GM12872 (cell line): ENCODE data around the gene SLAMF6.

Source experiments
- TF ChIP-seq, protein P1 (sequence below): IDR thresholded peaks from 3 replicates; pipeline ENCODE4 v1.5.1; 2011; ENCODE audit warnings: low read depth, mild to moderate bottlenecking, low read length, moderate library complexity; ENCODE audit not compliant: insufficient read depth

The SLAMF6 gene

DNA sequence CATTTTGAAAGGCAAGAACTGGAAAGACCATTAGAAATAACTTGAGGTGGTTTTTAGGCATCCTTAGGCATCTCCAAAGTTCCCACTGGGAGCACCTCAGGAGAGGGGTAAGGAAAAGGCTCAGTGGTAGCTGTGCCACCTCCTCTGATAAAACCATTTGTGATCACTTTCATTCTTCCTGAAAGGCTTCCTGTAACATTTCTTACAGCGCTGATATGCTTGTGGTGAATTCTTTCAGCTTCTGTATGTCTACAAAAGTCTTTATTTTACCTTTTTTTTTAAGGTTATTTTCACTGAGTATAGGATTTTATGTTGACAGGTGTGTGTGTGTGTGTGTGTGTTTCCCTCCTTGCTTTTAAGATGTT, 67.9 kb downstream of the SLAMF6 start:
- TF ChIP-seq, protein P1, sequence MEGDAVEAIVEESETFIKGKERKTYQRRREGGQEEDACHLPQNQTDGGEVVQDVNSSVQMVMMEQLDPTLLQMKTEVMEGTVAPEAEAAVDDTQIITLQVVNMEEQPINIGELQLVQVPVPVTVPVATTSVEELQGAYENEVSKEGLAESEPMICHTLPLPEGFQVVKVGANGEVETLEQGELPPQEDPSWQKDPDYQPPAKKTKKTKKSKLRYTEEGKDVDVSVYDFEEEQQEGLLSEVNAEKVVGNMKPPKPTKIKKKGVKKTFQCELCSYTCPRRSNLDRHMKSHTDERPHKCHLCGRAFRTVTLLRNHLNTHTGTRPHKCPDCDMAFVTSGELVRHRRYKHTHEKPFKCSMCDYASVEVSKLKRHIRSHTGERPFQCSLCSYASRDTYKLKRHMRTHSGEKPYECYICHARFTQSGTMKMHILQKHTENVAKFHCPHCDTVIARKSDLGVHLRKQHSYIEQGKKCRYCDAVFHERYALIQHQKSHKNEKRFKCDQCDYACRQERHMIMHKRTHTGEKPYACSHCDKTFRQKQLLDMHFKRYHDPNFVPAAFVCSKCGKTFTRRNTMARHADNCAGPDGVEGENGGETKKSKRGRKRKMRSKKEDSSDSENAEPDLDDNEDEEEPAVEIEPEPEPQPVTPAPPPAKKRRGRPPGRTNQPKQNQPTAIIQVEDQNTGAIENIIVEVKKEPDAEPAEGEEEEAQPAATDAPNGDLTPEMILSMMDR, result no peak

DNA sequence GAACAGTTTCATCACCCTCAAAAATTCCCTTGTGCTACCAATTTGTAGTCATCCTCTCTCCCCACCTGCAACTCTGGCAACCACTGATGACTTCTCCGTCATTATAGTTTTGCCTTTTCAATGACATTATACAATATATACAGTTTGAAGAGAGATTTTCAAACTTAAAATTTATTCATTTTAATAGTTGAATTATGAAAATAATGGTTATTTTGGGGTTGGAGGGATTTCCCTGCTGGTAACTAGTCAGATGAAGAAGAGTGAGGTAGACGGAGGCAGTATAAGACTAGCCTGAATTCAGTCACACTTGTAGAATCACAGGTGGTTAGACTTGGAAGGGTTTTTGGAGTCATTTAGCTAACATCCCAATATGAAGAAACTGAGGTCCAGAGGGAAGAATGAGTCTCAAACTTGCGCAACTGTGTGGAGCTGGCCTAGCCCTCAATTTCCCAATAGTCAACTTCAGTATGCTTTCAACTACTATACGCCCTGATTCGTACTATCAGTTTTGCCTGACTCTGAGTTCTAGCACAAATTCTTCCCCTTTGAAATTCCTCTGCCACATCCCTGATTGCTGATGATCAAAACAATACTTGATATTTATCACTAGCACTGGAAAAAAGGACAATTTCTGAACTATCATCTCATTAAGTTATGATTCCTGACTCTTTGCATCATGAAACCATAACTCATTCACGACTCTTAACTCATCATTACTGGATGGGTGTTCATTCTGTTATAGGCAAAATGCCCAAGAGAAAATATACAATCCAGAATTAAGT, 68.5 kb downstream of the SLAMF6 start:
- TF ChIP-seq, protein P1, result no peak

DNA sequence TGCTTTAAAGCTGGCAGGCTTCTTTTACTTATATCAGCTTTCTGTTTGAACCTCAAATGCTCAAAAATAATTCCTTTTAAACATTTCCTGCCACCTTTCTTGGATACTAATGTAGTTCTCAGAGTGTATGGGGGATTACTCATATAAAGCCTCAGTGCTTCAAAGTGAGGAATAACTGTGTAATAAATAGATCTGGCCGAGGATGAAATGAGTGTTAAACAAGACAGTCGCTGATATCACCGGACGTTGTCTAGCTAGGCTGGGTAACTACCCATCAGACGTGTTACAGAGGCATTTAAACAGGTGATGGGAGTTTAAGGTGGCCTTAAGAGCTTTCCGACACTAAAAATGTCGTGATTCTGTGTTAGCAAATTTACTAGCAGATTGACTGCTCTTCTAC, 69.6 kb downstream of the SLAMF6 start:
- TF ChIP-seq, protein P1, result no peak

DNA sequence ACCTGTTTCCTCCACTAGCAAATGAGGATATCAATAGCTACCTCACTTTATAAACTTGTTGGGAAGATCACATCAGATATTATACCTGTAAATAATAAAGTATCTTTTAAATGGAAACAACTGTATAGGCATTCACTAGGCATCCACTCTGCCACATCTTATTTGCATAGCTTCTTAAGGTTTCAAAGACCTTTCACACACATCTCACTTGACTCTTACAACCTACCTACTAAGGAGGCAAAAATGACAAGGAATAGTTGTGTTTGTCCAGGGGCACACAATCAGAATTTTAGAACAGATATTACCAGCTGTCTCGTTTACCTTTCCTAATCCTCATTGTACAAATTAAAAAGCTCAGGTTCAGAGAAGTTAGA, 71.2 kb downstream of the SLAMF6 start:
- TF ChIP-seq, protein P1, result no peak

DNA sequence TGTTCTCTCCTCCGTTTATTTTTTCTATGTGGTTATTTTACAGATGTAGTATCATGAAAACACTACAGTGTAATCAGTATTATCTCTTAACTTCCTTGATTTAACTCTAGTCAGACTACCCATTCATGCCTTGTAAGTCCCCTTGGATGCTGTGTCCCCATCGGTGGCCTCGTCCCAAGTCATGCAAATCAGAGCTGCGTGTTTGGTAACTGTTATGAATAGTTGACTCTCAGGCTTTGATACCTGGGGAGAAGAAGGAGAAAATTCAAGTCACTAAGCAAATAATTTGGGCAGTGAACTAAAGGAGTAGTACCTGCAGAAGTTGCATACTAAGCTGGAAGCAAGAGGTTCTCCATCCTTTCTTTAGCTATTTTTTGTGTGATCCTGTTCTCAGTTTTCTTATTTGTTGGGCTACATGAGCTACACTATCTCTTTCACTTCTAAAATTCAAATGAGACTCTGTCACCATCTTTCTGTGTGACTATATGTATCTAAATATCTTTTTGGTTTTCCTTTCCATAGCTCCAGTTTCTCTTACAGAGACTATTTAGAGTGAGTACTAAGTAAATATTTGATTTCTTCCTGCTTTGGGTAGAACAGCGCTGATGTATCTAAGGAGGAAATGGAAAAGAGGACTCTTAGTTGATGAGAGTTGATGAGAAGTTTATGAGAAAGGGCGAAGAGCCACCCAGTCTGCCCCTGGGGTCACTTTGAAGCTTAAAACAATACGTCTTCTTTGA, 71.8 kb downstream of the SLAMF6 start:
- TF ChIP-seq, protein P1, result no peak

DNA sequence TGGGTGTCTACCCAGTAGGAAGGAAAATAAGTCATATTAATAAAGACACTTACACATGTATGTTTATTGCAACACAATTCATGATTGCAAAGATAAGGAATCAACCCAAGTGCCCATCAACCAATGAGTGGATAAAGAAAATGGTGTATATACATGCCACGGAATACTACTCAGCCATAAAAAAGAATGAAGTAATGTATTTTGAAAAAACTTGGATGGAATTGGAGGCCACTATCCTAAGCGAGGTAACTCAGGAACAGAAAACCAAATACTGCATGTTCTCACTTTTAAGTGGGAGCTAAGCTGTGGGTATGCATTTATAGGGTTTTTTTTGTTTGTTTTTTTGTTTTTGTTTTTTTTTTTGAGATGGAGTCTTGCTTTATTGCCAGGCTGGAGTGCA, 73.6 kb downstream of the SLAMF6 start:
- TF ChIP-seq, protein P1, result no peak

DNA sequence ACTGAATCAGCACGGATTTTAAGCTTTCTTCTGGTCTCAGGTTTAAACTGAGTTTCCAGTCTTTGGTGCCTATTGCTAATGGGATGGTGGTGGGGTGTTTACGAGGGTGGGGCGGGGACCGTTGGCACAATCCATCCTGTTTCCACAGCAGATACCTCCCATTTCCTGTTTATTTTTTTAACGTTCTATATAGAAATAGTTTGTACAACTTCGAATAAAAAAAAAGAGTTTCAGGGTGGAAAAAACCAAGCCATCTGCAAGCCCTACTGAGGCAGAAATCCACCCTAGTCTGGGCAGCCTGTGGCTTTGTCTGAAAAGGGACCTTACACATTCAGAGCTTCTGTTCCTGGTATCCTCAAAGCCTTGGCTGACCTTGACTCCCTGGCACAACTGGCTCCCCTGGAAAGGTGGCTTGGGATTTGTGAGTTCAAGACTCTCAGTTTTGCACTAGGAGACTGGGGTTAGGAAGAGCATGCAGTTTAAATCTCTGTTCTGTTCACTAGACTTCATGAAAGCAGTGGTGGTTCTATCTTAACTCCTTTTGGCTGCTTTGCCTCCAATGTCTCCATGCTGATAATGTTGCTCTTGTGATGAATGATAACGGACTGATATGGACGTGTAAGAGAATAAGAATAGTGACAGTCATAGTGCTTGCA, 76.0 kb downstream of the SLAMF6 start:
- TF ChIP-seq, protein P1, result no peak
